HCT116 (cell line): ENCODE measurements around the gene NXF1.

Experiments
- EZH2 ChIP-seq: fragments of 200-600 bp; sonication (generic); IDR thresholded peaks from 2 replicates; pipeline ENCODE4 v1.6.1; 2017; ENCODE audit warnings: antibody characterized with exemption, mixed run types
- EZH2phosphoT487 ChIP-seq: fragments of 200-600 bp; IDR thresholded peaks from 2 replicates; pipeline ENCODE4 v1.6.1; 2018; ENCODE audit warnings: antibody characterized with exemption, borderline replicate concordance
- JUND ChIP-seq: IDR thresholded peaks from 2 replicates; pipeline ENCODE4 v1.6.1; 2012
- POLR2A ChIP-seq: IDR thresholded peaks from 2 replicates; pipeline ENCODE4 v1.7.0; 2011; ENCODE audit warnings: borderline replicate concordance; ENCODE audit not compliant: insufficient read depth, insufficient read length; ENCODE audit errors: extremely low read depth
- POLR2AphosphoS5 ChIP-seq: IDR thresholded peaks from 2 replicates; pipeline ENCODE4 v1.6.1; 2011; ENCODE audit warnings: mild to moderate bottlenecking, low read depth, low read length, moderate library complexity
- SP1 ChIP-seq: IDR thresholded peaks from 2 replicates; pipeline ENCODE4 v1.6.1; 2012; ENCODE audit warnings: low read depth
- TCF7L2 ChIP-seq: IDR thresholded peaks from 2 replicates; pipeline ENCODE4 v1.7.0; 2011; ENCODE audit warnings: borderline replicate concordance, inconsistent platforms; ENCODE audit not compliant: insufficient read depth, insufficient read length; ENCODE audit errors: extremely low read depth
- YY1 ChIP-seq: IDR thresholded peaks from 2 replicates; pipeline ENCODE4 v1.6.1; 2011; ENCODE audit warnings: low read length, low read depth, moderate library complexity, mild to moderate bottlenecking; ENCODE audit not compliant: insufficient replicate concordance; ENCODE audit errors: extremely low read depth
- ZNF274 ChIP-seq: fragments of 200-500 bp; sonication (Bioruptor generic); IDR thresholded peaks from 2 replicates; pipeline ENCODE4 v1.6.1; 2014; ENCODE audit warnings: mild to moderate bottlenecking, low read depth, low read length, inconsistent platforms
- TF ChIP-seq, protein P1 (sequence below), 3 experiments: fragments of 200-600 bp in 1 of 3; sonication (generic) in 1 of 3; IDR thresholded peaks in 2 of 3; conservative IDR thresholded peaks in 1 of 3; 2 replicates each; pipeline ENCODE4 v1.5.1; 2012 to 2017; ENCODE audit warnings: low read depth in 2 of 3, low read length in 2 of 3, antibody characterized with exemption in 1 of 3, borderline replicate concordance in 1 of 3, control low read depth in 1 of 3, mild to moderate bottlenecking in 1 of 3, mixed read lengths in 1 of 3, mixed run types in 1 of 3, moderate library complexity in 1 of 3; ENCODE audit not compliant: insufficient read depth in 1 of 3
- TF ChIP-seq, protein P2 (sequence below): IDR thresholded peaks from 2 replicates; pipeline ENCODE4 v1.6.1; 2012; ENCODE audit warnings: low read depth

DNA sequence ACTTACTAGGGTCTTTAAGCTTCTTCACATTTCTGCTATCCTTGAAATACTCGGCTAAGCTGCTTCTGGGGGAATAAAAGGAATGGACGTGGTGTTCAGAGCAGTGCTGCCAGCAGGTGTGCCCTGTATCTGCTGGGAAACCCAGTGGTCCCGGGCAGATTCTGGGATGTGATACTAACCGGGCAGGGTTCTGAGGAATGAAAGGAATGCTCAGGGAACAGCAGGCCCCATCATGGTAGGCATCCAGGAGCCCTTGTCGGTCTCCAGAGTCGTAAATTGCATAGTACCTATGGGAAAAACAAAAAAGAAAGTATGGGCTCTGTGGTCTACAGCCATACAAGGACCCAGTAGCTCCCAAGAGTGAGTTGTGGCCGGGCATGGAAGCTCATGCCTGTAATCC, 9.0 kb downstream of the NXF1 start:
- TF ChIP-seq ZNF274 (no peak), EZH2phosphoT487 (no peak), POLR2AphosphoS5 (no peak), YY1 (no peak), EZH2 (no peak), SP1 (no peak), JUND (no peak), POLR2A (no peak), TCF7L2 (no peak)
- TF ChIP-seq, protein P1, sequence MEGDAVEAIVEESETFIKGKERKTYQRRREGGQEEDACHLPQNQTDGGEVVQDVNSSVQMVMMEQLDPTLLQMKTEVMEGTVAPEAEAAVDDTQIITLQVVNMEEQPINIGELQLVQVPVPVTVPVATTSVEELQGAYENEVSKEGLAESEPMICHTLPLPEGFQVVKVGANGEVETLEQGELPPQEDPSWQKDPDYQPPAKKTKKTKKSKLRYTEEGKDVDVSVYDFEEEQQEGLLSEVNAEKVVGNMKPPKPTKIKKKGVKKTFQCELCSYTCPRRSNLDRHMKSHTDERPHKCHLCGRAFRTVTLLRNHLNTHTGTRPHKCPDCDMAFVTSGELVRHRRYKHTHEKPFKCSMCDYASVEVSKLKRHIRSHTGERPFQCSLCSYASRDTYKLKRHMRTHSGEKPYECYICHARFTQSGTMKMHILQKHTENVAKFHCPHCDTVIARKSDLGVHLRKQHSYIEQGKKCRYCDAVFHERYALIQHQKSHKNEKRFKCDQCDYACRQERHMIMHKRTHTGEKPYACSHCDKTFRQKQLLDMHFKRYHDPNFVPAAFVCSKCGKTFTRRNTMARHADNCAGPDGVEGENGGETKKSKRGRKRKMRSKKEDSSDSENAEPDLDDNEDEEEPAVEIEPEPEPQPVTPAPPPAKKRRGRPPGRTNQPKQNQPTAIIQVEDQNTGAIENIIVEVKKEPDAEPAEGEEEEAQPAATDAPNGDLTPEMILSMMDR (IDR thresholded peaks at IDR 0.05 in 2 of 3, conservative IDR thresholded peaks at IDR 0.05 in 1 of 3; ENCODE audit: borderline replicate concordance in 1 of 3, insufficient read depth in 1 of 3, low read depth in 2 of 3, low read length in 2 of 3): no peak
- TF ChIP-seq, protein P2, sequence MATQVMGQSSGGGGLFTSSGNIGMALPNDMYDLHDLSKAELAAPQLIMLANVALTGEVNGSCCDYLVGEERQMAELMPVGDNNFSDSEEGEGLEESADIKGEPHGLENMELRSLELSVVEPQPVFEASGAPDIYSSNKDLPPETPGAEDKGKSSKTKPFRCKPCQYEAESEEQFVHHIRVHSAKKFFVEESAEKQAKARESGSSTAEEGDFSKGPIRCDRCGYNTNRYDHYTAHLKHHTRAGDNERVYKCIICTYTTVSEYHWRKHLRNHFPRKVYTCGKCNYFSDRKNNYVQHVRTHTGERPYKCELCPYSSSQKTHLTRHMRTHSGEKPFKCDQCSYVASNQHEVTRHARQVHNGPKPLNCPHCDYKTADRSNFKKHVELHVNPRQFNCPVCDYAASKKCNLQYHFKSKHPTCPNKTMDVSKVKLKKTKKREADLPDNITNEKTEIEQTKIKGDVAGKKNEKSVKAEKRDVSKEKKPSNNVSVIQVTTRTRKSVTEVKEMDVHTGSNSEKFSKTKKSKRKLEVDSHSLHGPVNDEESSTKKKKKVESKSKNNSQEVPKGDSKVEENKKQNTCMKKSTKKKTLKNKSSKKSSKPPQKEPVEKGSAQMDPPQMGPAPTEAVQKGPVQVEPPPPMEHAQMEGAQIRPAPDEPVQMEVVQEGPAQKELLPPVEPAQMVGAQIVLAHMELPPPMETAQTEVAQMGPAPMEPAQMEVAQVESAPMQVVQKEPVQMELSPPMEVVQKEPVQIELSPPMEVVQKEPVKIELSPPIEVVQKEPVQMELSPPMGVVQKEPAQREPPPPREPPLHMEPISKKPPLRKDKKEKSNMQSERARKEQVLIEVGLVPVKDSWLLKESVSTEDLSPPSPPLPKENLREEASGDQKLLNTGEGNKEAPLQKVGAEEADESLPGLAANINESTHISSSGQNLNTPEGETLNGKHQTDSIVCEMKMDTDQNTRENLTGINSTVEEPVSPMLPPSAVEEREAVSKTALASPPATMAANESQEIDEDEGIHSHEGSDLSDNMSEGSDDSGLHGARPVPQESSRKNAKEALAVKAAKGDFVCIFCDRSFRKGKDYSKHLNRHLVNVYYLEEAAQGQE: no peak
